GM12864 (cell line): ENCODE data around the gene IRAK1BP1.
"Not testable (repeated sequence)": the region's sequence is repeated elsewhere in the genome, so short reads cannot be mapped to it uniquely, and the experiment has no call there.

Experiments used
- DNase-seq: peaks from one replicate; pipeline ENCODE4 v3.0.0-alpha.2; 2011; ENCODE audit warnings: low read depth
- H3K4me3 ChIP-seq: 2 replicates; pipeline ENCODE4 v1.5.1; 2011; ENCODE audit warnings: mild to moderate bottlenecking, low read depth, low read length, control low read depth
- TF ChIP-seq, protein P1 (sequence below): IDR thresholded peaks from 2 replicates; pipeline ENCODE4 v1.5.1; 2011; ENCODE audit warnings: low read depth, mild to moderate bottlenecking, moderate library complexity, low read length, control low read depth, inconsistent platforms; ENCODE audit errors: missing control alignments

Gene IRAK1BP1

DNA sequence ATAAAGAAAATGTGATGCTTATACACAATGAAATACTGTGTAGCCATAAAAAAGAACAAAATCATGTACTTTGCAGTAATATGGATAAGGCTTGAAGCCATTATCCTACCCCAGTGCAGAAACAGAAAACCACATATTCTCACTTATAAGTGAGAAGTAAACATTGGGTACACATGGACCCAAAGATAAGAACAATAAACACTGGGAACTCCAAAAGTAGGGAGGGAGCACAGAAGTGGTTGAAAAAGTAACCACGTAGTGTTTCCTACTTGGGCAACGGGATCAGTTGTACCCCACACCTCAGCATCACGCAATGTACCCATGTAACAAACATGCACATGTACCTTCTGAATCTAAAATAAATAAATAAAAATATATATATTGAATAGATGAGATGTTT is 8.2 kb downstream of the IRAK1BP1 start:
- H3K4me3 ChIP-seq = no peak overlapping the region
- DNase-seq = no peak
- TF ChIP-seq, protein P1, sequence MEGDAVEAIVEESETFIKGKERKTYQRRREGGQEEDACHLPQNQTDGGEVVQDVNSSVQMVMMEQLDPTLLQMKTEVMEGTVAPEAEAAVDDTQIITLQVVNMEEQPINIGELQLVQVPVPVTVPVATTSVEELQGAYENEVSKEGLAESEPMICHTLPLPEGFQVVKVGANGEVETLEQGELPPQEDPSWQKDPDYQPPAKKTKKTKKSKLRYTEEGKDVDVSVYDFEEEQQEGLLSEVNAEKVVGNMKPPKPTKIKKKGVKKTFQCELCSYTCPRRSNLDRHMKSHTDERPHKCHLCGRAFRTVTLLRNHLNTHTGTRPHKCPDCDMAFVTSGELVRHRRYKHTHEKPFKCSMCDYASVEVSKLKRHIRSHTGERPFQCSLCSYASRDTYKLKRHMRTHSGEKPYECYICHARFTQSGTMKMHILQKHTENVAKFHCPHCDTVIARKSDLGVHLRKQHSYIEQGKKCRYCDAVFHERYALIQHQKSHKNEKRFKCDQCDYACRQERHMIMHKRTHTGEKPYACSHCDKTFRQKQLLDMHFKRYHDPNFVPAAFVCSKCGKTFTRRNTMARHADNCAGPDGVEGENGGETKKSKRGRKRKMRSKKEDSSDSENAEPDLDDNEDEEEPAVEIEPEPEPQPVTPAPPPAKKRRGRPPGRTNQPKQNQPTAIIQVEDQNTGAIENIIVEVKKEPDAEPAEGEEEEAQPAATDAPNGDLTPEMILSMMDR = no peak

DNA sequence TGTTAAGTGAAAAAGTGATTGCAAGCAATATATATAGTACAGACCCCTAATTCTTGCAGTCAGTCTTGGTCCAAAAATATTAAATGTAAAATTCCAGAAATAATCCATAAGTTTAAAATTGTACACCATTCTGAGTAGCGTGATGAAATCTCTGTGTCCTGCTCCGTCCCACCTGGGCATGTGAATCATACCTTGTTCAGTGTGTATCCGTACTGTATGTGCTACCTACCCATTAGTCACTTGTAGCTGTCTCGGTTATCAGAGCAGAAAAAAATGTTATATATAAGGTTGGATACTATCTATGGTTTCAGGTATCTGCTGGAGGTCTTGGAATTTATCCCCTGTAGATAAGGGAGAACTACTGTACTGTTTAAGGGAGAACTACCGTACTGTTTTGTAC is 16.3 kb downstream of the IRAK1BP1 start:
- H3K4me3 ChIP-seq = no peak overlapping the region
- no peak for DNase-seq
- TF ChIP-seq, protein P1 = no peak

DNA sequence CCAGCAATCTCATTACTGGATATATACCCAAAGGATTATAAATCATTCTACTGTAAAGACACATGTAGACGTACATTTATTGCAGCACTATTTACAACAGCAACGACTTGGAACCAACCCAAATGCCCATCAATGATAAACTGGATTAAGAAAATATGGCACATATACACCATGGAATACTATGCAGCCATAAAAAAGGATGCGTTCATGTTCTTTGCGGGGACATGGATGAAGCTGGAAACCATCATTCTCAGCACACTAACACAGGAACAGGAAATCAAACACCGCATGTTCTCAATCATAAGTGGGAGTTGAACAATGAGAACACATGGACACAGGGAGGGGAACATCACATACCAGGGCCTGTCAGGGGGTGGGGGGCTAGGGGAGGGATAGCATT is 22.6 kb downstream of the IRAK1BP1 start:
- not testable (repeated sequence) for DNase-seq

DNA sequence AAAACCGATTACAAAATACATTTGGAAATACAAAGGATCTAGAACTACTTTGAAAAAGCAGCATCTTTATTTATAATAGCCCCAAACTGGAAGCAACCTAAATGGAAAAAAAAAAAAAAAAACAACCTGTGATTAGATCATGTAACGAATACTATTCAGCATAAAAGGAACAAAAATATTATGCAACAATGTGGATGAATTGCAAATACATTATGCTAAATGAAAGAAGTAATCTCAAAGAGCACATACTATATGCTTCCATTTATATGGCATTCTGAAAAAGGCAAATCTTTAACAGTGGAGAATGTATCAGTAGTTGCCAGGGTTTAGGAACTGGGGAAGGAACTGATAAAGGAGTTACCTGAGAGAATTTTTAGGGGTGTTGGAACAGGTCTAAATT is 28.9 kb downstream of the IRAK1BP1 start:
- TF ChIP-seq, protein P1 = no peak
- DNase-seq = no peak

More for the DNA sequence above, 22.6 kb downstream of the IRAK1BP1 start:
- not testable (repeated sequence) for H3K4me3 ChIP-seq

DNA sequence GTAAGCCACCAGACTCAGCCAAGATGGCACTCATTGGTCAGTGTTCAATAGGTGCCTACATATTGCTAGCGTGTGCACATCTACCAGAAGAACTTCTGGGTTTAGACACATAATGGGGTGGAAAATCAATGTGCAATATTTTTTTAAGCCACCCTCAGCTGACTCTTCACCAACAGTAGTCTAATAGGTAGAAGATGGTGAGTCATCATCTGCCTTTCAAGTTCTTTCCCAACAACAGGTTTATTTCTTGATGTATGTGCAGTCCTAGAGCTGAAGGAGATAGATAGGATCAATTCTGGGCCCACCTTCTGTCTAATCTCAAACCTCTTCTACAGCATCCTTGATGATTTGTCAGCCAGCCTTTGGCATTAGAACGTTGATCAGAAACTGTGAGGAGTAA is 41.3 kb downstream of the IRAK1BP1 start:
- H3K4me3 ChIP-seq = no peak overlapping the region
- TF ChIP-seq, protein P1 = no peak
- no peak for DNase-seq

More for the DNA sequence above, 28.9 kb downstream of the IRAK1BP1 start:
- H3K4me3 ChIP-seq = no peak overlapping the region

DNA sequence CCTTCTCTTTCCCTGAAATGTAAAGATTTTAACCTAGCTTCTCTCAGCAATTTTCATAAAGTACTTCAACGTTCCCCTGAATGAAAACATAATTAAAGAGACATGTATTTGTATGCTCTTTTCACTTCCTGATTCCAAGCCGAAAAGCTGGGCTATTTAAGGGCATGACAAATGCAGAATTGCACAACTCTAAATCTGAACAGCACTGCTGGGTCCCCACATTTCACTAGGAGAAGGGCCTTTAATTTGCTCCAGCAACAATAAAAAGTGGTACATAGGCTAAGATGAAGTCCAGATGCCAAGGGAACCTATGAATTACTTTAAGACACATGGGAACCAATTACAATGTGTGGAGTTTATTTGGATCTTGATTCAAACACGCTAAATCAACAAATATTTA is 42.0 kb downstream of the IRAK1BP1 start:
- TF ChIP-seq, protein P1 = no peak
- no peak for DNase-seq
- no peak overlapping the region for H3K4me3 ChIP-seq

DNA sequence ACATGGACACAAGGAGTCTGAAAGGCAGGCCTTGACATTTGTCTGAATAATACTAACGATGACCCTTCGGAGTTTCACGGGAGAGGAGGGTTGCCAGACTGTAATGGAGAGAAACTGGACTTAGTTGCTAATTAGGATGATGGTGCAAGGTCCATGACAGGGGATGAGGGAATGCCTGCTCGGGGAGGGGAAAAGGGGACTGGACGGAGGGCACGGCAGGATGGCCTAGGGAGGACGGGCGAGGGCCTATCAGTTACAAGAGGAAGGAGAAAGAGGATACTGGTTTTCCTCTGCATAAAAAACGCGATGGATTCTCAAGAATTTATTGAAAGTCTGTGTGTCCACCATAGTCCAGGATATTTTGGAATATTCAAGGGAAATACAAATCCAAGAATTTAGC is 42.7 kb downstream of the IRAK1BP1 start:
- no peak overlapping the region for H3K4me3 ChIP-seq
- TF ChIP-seq, protein P1 = no peak
- DNase-seq = no peak

DNA sequence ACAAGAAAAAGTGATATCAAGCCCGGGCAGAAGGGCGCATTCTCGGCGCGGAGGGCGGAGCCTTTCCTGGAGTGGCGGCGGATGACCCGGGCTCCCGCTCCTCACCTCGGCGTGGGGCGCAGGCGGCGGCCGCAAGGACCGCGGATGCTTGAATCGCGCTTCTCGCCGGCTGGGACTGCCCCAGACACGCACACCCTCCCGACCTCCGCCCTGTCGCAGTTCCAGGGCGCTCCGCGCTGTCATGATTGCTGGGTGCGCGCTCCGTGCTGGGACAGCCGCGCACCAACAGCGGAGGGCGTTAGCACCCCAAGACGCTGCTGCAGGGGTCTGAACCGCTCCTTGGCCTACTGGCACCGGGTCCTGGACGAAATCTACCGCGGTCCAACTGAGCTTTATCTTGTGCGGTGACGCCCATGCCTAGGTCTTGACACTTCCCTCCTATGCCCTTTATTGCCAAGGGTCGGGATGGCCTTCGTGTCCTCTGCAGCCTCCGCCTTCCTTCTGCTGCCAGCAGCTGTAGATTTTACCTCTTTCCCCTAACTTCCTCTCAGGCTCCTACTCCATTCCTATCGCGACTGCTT is 43.3 kb downstream of the IRAK1BP1 start:
- TF ChIP-seq, protein P1 = no peak
- peak overlapping the region; percentile 55 for H3K4me3 ChIP-seq
- DNase-seq = no peak
